ENCODE data around the gene AMFR.

Gene AMFR

DNA sequence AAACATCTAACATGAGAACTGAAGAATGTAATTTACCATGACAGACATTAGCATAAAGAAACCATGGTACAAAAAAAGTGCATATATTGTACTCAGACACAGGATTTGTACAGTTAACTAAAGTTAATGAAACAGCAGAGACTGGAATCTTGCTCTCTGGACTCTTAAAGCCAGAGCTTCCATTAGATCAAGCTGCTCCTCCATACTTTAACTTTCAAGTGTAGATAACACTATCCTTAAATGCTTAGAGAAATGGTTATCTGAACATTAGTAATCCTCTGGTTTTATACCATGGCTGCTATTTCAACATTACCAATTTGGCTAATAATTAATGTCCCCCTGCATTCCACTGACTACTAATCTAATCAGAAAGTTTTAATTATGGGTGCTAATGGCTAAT, 22.7 kb upstream of the AMFR start:
- H3K4me3 ChIP-seq (ENCODE audit: low read depth, low read length), result no peak overlapping the region
- TF ChIP-seq, protein P1, sequence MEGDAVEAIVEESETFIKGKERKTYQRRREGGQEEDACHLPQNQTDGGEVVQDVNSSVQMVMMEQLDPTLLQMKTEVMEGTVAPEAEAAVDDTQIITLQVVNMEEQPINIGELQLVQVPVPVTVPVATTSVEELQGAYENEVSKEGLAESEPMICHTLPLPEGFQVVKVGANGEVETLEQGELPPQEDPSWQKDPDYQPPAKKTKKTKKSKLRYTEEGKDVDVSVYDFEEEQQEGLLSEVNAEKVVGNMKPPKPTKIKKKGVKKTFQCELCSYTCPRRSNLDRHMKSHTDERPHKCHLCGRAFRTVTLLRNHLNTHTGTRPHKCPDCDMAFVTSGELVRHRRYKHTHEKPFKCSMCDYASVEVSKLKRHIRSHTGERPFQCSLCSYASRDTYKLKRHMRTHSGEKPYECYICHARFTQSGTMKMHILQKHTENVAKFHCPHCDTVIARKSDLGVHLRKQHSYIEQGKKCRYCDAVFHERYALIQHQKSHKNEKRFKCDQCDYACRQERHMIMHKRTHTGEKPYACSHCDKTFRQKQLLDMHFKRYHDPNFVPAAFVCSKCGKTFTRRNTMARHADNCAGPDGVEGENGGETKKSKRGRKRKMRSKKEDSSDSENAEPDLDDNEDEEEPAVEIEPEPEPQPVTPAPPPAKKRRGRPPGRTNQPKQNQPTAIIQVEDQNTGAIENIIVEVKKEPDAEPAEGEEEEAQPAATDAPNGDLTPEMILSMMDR (IDR thresholded peaks at IDR 0.05; ENCODE audit: borderline replicate concordance, insufficient read depth, low read depth, low read length), result no peak

DNA sequence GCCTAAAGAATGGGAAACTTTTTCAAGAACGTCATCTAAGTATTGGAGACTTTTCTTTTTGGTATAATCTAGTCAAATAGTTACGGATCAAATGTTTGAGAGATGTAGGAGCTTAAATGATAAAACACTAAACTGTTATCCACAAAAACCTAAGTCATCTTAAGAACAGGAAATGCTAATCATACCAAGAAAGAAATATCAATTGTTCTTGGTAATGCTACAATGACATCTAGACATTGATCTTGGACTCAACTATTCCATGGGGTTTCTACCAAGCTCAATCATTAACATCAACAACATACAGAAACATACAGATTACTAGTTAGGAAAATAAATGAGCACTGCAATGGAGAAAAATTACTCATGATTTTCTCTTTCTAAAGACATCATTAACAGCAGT, 21.9 kb upstream of the AMFR start:
- TF ChIP-seq, protein P1 (IDR thresholded peaks at IDR 0.05; ENCODE audit: borderline replicate concordance, insufficient read depth, low read depth, low read length), result no peak
- no peak overlapping the region for H3K4me3 ChIP-seq (ENCODE audit: low read depth, low read length)

- no peak overlapping the region for H3K4me3 ChIP-seq (ENCODE audit: low read depth, low read length)
- TF ChIP-seq, protein P1 (IDR thresholded peaks at IDR 0.05; ENCODE audit: borderline replicate concordance, insufficient read depth, low read depth, low read length), result no peak
These were observed 12.7 kb upstream of the AMFR start for GRCh38 chr16:56438038-56438437.

- TF ChIP-seq, protein P1 (IDR thresholded peaks at IDR 0.05; ENCODE audit: borderline replicate concordance, insufficient read depth, low read depth, low read length), result no peak
- no peak overlapping the region for H3K4me3 ChIP-seq (ENCODE audit: low read depth, low read length)
These were observed 10.9 kb upstream of the AMFR start for GRCh38 chr16:56436258-56436657.

DNA sequence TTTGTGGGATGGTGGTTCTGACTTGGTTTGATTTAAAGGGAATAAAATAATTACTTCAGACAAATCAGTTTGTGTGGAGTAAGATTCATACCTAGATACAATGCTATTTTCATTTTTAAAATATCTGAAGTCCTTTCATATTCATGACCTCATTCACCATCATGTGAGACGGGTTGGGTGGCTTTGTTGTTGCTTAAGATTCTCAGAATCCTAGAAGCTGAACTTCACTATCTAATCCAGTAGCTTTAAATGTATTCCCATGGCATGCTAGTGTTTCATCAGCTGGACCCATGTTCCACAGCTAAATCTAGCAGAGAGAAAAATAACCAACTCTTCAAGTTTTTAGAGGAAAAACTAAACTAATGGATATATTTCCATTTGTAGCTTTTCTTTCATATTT, 2.7 kb upstream of the AMFR start:
- TF ChIP-seq, protein P1 (IDR thresholded peaks at IDR 0.05; ENCODE audit: borderline replicate concordance, insufficient read depth, low read depth, low read length), result no peak
- no peak overlapping the region for H3K4me3 ChIP-seq (ENCODE audit: low read depth, low read length)

GRCh38 chr16:56426585-56426984, 1.2 kb upstream of the AMFR start:
- no peak overlapping the region for H3K4me3 ChIP-seq (ENCODE audit: low read depth, low read length)
- TF ChIP-seq, protein P1 (IDR thresholded peaks at IDR 0.05; ENCODE audit: borderline replicate concordance, insufficient read depth, low read depth, low read length), result no peak

DNA sequence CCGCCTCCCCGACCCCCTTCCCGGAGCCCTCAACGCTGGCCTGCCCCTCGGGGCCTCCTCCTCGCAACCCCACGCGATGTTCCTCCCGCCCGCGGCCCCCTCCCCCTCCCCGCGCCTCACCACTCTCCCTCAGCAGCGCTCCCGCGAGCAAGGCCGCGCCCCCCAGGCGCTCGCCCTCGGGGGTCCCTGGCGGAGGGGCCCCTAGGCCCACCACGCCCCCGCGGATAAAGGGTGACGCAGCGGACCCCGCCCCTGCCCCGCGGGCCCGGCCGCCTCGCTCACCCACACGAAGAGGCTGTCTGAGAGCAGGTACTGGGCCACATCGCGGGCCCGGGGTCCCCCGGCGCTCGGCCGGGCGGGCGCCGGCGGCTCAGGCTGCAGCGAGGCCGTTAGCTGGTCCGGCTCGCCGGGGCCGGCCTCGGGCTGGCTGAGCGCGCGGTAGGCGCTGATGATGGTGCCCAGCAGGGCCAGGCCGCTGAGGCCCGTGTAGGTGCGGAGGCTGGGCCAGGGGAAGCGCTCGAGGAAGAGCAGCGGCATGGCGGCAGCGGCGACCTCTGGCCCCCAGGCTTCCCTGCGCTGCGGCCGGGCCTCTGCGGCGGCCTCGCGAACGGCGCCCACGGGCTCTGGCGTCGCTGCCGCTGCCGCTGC, 430 bp downstream of the AMFR start:
- H3K4me3 ChIP-seq (ENCODE audit: low read depth, low read length), result peak overlapping the region; percentile 73
- TF ChIP-seq, protein P1 (IDR thresholded peaks at IDR 0.05; ENCODE audit: borderline replicate concordance, insufficient read depth, low read depth, low read length), result no peak

All from GM12875 (cell line).